ENCODE measurements around the gene PTPN23. TPM values are rescaled to one million over a fixed set of nuclear protein-coding genes. Genes with fewer than 3 reads are reported as not detected.

Gene PTPN23
- total RNA-seq, 3 donors from 2014 or later (not counting 1 experiment from before 2014, with no cell fraction given), result 49.3 to 73.6 (median 52.0) TPM

DNA sequence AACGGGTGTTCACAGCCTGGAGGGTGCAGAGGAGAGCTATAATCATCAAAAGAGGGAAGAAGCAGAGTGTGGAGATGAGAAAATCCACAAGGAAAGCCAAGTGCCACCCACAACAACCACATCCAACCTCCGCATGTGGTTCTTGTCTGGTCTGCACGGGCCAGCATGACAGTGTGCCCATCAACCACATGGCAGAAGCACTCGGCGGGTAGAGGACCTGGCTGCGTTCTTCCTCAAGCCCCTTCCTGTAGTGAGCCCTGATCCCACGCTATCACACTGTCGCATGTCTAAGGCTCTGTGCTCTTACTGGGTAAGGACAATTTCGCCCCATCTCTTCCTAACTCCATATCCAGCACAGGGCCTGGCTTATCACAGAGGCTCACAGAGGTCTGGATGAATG, 41.9 kb downstream of the PTPN23 start:
- Histone ChIP-seq H3K4me3 (ENCODE audit: low read length) (no peak overlapping the region), H3K27me3 (ENCODE audit: control insufficient read depth, insufficient read depth, low read length) (no peaks in the 10 kb centered on the region), H3K36me3 (ENCODE audit: control insufficient read depth, insufficient read depth, low read length) (peaks cover 34% of the 10 kb centered on the region), H3K4me1 (ENCODE audit: control insufficient read depth, insufficient read depth, low read length) (peaks cover 24% of the 10 kb centered on the region), H3K9me3 (ENCODE audit: control insufficient read depth, insufficient read depth, low read length) (no peaks in the 10 kb centered on the region), H3K27ac (ENCODE audit: low read length) (no peak overlapping the region)
- no peak for DNase-seq
- intact Hi-C loops (cut with micrococcal nuclease), result no loop called here
- no peaks in the 10 kb centered on the region for H3K27me3 Mint-ChIP-seq (ENCODE audit: low read depth in 2 of 2)
- peaks cover 14 to 30% of the 10 kb centered on the region in 2 donors for H3K4me1 Mint-ChIP-seq
- TF ChIP-seq, protein P1, sequence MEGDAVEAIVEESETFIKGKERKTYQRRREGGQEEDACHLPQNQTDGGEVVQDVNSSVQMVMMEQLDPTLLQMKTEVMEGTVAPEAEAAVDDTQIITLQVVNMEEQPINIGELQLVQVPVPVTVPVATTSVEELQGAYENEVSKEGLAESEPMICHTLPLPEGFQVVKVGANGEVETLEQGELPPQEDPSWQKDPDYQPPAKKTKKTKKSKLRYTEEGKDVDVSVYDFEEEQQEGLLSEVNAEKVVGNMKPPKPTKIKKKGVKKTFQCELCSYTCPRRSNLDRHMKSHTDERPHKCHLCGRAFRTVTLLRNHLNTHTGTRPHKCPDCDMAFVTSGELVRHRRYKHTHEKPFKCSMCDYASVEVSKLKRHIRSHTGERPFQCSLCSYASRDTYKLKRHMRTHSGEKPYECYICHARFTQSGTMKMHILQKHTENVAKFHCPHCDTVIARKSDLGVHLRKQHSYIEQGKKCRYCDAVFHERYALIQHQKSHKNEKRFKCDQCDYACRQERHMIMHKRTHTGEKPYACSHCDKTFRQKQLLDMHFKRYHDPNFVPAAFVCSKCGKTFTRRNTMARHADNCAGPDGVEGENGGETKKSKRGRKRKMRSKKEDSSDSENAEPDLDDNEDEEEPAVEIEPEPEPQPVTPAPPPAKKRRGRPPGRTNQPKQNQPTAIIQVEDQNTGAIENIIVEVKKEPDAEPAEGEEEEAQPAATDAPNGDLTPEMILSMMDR (IDR thresholded peaks at IDR 0.05), result no peak
- H3K4me3 Mint-ChIP-seq, result no peak overlapping the region
- no peak for ATAC-seq
- H3K9me3 Mint-ChIP-seq, result no peaks in the 10 kb centered on the region
- no peaks in the 10 kb centered on the region for H3K36me3 Mint-ChIP-seq
- WGBS (ENCODE audit: insufficient coverage), result 68% methylated on average over 8 of the region's 9 CpGs
- peak overlapping the region; percentile 86 to 91 for H3K27ac Mint-ChIP-seq

DNA sequence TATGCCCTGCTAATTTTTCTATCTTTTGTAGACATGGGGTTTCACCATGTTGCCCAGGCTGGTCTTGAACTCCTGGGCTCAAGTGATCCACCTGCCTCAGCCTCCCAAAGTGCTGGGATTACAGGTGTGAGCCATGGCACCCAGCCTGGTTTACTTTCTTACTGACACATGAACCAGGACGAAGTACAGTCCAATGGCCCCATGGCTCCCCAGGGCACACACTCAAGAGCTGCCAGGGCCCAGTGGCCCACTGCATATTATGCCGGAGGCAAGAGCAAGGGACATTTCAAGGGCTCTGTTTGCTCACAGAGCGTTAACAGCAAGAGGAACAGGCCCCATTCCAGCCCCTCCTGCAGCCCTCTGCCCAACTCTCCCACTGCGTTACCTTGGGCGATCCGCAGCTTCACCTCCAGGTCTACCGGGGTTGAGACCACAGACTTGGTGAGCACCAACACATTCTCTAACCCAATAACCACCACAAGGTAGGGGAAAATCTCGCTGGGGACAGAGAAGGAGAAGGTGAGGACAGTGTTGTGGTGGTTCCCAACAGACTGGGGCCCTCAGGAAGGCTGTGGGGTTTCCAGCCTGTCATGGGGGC, 42.8 kb downstream of the PTPN23 start:
- H3K27me3 ChIP-seq (ENCODE audit: control insufficient read depth, insufficient read depth, low read length), result no peaks in the 10 kb centered on the region
- intact Hi-C loops (cut with micrococcal nuclease), result no loop called here
- 98% methylated on average over 6 of the region's 8 CpGs for WGBS (ENCODE audit: insufficient coverage)
- ATAC-seq (no peak), DNase-seq (no peak)
- no peak overlapping the region for H3K4me3 Mint-ChIP-seq
- peaks cover 19 to 39% of the 10 kb centered on the region in 2 donors for H3K4me1 Mint-ChIP-seq
- peaks cover 27% of the 10 kb centered on the region for H3K4me1 ChIP-seq (ENCODE audit: control insufficient read depth, insufficient read depth, low read length)
- H3K9me3 ChIP-seq (ENCODE audit: control insufficient read depth, insufficient read depth, low read length), result no peaks in the 10 kb centered on the region
- H3K27ac ChIP-seq (ENCODE audit: low read length), result no peak overlapping the region
- TF ChIP-seq, protein P1 (IDR thresholded peaks at IDR 0.05), result no peak
- H3K4me3 ChIP-seq (ENCODE audit: low read length), result no peak overlapping the region
- peak overlapping the region; percentile 86 to 91 for H3K27ac Mint-ChIP-seq
- H3K36me3 ChIP-seq (ENCODE audit: control insufficient read depth, insufficient read depth, low read length), result peaks cover 40% of the 10 kb centered on the region
- no peaks in the 10 kb centered on the region for H3K36me3 Mint-ChIP-seq
- no peaks in the 10 kb centered on the region for H3K9me3 Mint-ChIP-seq
- no peaks in the 10 kb centered on the region for H3K27me3 Mint-ChIP-seq (ENCODE audit: low read depth in 2 of 2)

DNA sequence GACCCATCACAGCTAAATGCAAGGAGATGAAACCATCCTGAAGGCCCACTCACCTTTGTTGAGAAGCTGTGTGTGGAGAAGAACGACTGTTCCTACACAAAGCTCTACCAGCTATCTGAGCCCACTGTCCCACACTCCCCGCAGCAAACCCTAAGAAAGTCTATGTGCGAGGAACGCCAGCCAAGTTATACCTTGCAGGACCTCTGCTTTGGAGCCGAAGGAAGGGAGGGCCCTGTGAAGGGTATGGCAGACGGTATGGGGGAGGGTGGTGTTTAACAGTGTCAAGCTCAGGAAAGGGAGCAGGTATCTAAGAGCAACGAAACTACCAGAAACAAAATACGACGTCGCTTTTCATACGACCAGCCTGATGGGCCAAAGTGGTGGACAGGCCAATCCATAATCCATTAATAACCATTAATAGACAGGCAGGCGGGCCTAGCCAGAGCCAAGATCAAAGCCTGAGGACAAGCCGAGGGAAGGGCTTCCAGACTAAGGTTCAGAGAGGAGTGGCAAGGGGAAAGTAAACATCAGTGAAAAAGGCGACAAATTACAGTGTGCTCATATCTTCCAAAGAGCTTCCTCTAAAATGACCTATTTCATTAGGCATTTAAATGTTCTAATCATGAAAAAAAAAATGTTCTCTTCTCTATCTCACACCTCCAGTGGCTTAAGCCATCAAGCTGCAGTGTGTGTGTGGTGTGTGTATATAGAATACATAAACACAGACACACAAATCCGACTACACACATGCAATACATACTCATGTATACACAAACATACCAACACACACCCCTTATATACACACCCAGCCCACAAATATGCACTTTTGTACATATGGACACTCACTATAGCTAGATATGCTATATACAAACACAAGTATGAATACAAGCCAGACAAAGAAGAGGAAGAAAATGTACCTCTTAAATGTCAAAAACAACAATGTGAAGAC, 43.9 kb downstream of the PTPN23 start:
- Mint-ChIP-seq H3K4me1 (peaks cover 27 to 48% of the 10 kb centered on the region in 2 donors), H3K9me3 (no peaks in the 10 kb centered on the region), H3K27me3 (ENCODE audit: low read depth in 2 of 2) (no peaks in the 10 kb centered on the region), H3K4me3 (no peak overlapping the region), H3K36me3 (no peaks in the 10 kb centered on the region), H3K27ac (no peak overlapping the region)
- H3K27ac ChIP-seq (ENCODE audit: low read length), result no peak overlapping the region
- ATAC-seq (no peak), DNase-seq (no peak)
- intact Hi-C loops (cut with micrococcal nuclease), result no loop called here
- H3K36me3 ChIP-seq (ENCODE audit: control insufficient read depth, insufficient read depth, low read length), result peaks cover 40% of the 10 kb centered on the region
- TF ChIP-seq, protein P1 (IDR thresholded peaks at IDR 0.05), result no peak
- peaks cover 27% of the 10 kb centered on the region for H3K4me1 ChIP-seq (ENCODE audit: control insufficient read depth, insufficient read depth, low read length)
- no peaks in the 10 kb centered on the region for H3K9me3 ChIP-seq (ENCODE audit: control insufficient read depth, insufficient read depth, low read length)
- 98% methylated on average over 15 of the region's 15 CpGs for WGBS (ENCODE audit: insufficient coverage)
- no peak overlapping the region for H3K4me3 ChIP-seq (ENCODE audit: low read length)
- no peaks in the 10 kb centered on the region for H3K27me3 ChIP-seq (ENCODE audit: control insufficient read depth, insufficient read depth, low read length)

Data from natural killer cell (primary cell).